ENCODE data around the gene PHF20. TPM values are rescaled to one million over a fixed set of nuclear protein-coding genes. Genes with fewer than 3 reads are reported as not detected.

Gene PHF20
- polyA plus RNA-seq, 1 donor (not counting 4 experiments of a cell fraction or from before 2014, with no cell fraction given), result 31.9 TPM

DNA sequence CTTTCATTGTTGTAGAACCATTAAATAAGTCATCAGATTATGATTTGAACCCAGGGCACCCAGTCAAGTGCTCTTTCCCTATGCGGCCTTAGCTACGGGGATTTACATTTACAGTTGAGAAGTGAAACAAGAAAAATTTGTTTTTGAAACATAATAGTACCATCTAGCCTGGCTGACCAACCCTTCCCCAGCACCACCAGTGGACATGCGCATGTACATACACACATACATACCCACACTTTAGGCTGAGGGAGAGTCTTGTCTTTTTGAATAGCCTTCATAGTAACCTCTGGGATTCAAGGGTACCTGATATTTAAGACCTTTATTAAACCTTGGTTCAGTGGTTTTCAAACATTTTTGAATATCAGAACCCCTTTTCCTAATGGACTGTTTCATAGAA lies 148.7 kb downstream of the PHF20 start:
- peaks cover 4 to 10% of the 10 kb centered on the region in 2 experiments for H3K36me3 ChIP-seq (ENCODE audit: control insufficient read depth in 2 of 2, extremely low read depth in 1 of 2, insufficient read depth in 2 of 2, low read length in 2 of 2)
- no peak overlapping the region for H3K27ac ChIP-seq (ENCODE audit: control insufficient read depth, insufficient read depth, low read length)
- H3K9me3 ChIP-seq (ENCODE audit: control insufficient read depth, low read depth, low read length), result no peaks in the 10 kb centered on the region
- no peaks in the 10 kb centered on the region for H3K27me3 ChIP-seq (ENCODE audit: control insufficient read depth, extremely low read depth, insufficient read depth, low read length)
- H3K4me1 ChIP-seq (ENCODE audit: control insufficient read depth, extremely low read depth, insufficient read depth, low read length), result no peaks in the 10 kb centered on the region
- no peak for DNase-seq (ENCODE audit: low read depth, low spot score)
- H3K79me2 ChIP-seq (ENCODE audit: control insufficient read depth, insufficient read depth, low read length), result no peaks in the 10 kb centered on the region
- H3K9ac ChIP-seq (ENCODE audit: control insufficient read depth, extremely low read depth, insufficient read depth, low read length), result no peak overlapping the region
- FAIRE-seq, result no peak
- no peak overlapping the region for H2AFZ ChIP-seq (ENCODE audit: control insufficient read depth, low read length)
- no peak for TF ChIP-seq EZH2 (IDR thresholded peaks at IDR 0.05; ENCODE audit: low read length)
- TF ChIP-seq, protein P1, sequence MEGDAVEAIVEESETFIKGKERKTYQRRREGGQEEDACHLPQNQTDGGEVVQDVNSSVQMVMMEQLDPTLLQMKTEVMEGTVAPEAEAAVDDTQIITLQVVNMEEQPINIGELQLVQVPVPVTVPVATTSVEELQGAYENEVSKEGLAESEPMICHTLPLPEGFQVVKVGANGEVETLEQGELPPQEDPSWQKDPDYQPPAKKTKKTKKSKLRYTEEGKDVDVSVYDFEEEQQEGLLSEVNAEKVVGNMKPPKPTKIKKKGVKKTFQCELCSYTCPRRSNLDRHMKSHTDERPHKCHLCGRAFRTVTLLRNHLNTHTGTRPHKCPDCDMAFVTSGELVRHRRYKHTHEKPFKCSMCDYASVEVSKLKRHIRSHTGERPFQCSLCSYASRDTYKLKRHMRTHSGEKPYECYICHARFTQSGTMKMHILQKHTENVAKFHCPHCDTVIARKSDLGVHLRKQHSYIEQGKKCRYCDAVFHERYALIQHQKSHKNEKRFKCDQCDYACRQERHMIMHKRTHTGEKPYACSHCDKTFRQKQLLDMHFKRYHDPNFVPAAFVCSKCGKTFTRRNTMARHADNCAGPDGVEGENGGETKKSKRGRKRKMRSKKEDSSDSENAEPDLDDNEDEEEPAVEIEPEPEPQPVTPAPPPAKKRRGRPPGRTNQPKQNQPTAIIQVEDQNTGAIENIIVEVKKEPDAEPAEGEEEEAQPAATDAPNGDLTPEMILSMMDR (optimal IDR thresholded peaks at IDR 0.05 in 1 of 3, IDR thresholded peaks at IDR 0.05 in 1 of 3, conservative IDR thresholded peaks at IDR 0.05 in 1 of 3; ENCODE audit: extremely low read depth in 1 of 3, insufficient read depth in 2 of 3, low read length in 3 of 3), result no peak
- H3K4me3 ChIP-seq (ENCODE audit: control insufficient read depth in 2 of 3, extremely low read depth in 1 of 3, insufficient read depth in 2 of 3, low read depth in 1 of 3, low read length in 3 of 3), result no peak overlapping the region
- H4K20me1 ChIP-seq (ENCODE audit: control insufficient read depth, extremely low read depth, insufficient read depth, low read length), result no peaks in the 10 kb centered on the region
- H3K4me2 ChIP-seq (ENCODE audit: control insufficient read depth, extremely low read depth, insufficient read depth, low read depth, low read length), result no peak overlapping the region
- H3K9me1 ChIP-seq (ENCODE audit: control insufficient read depth, extremely low read depth, insufficient read depth, low read length), result no peaks in the 10 kb centered on the region
- dilution Hi-C loops (cut with MboI; ENCODE audit: extremely low pct_ligation_motif_present, low sequenced_read_pairs), result no loop called here

DNA sequence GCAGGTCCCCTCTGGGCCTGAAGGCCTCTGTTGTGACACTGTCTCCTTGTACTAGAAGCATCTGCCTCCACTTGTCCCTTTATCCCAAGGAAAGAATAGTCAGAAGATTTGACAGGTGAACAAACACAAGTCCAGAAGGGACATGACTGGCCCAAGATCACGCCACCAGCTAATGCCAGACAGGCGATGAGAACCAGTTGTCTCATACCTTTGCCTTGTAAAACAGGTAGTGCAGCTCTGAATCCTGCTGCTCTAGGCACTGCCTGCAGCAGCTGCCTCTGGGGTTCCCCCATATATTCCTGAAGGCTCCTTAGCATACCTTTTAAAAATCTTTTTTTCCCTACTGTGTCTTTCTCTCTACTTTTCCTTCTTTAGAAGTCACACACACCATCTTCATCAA lies 157.5 kb downstream of the PHF20 start:
- Histone ChIP-seq H3K4me1 (ENCODE audit: control insufficient read depth, extremely low read depth, insufficient read depth, low read length) (no peaks in the 10 kb centered on the region), H2AFZ (ENCODE audit: control insufficient read depth, low read length) (no peak overlapping the region), H3K27ac (ENCODE audit: control insufficient read depth, insufficient read depth, low read length) (no peak overlapping the region), H3K4me2 (ENCODE audit: control insufficient read depth, extremely low read depth, insufficient read depth, low read depth, low read length) (no peak overlapping the region), H3K9me3 (ENCODE audit: control insufficient read depth, low read depth, low read length) (no peaks in the 10 kb centered on the region), H3K9me1 (ENCODE audit: control insufficient read depth, extremely low read depth, insufficient read depth, low read length) (no peaks in the 10 kb centered on the region), H3K9ac (ENCODE audit: control insufficient read depth, extremely low read depth, insufficient read depth, low read length) (no peak overlapping the region), H4K20me1 (ENCODE audit: control insufficient read depth, extremely low read depth, insufficient read depth, low read length) (no peaks in the 10 kb centered on the region), H3K79me2 (ENCODE audit: control insufficient read depth, insufficient read depth, low read length) (no peaks in the 10 kb centered on the region), H3K4me3 (ENCODE audit: control insufficient read depth in 2 of 3, extremely low read depth in 1 of 3, insufficient read depth in 2 of 3, low read depth in 1 of 3, low read length in 3 of 3) (no peak overlapping the region), H3K27me3 (ENCODE audit: control insufficient read depth, extremely low read depth, insufficient read depth, low read length) (no peaks in the 10 kb centered on the region), H3K36me3 (ENCODE audit: control insufficient read depth in 2 of 2, extremely low read depth in 1 of 2, insufficient read depth in 2 of 2, low read length in 2 of 2) (peaks cover 11 to 18% of the 10 kb centered on the region in 2 experiments)
- TF ChIP-seq, protein P1 (optimal IDR thresholded peaks at IDR 0.05 in 1 of 3, IDR thresholded peaks at IDR 0.05 in 1 of 3, conservative IDR thresholded peaks at IDR 0.05 in 1 of 3; ENCODE audit: extremely low read depth in 1 of 3, insufficient read depth in 2 of 3, low read length in 3 of 3), result no peak
- TF ChIP-seq EZH2 (IDR thresholded peaks at IDR 0.05; ENCODE audit: low read length), result no peak
- no peak for DNase-seq (ENCODE audit: low read depth, low spot score)
- dilution Hi-C loops (cut with MboI; ENCODE audit: extremely low pct_ligation_motif_present, low sequenced_read_pairs), result no loop called here
- FAIRE-seq, result no peak
